H1 (cell line): Measurements from ENCODE around the gene LRRC4C. TPM values are rescaled to one million over a fixed set of nuclear protein-coding genes. Genes with fewer than 3 reads are reported as not detected.

Source experiments
- CTCF ChIA-PET: fragments of 300-600 bp; sonication (Branson Sonifier 250); formaldehyde crosslinking; loops from one replicate; lab custom pipeline; 2021; ENCODE audit not compliant: partially characterized antibody; lab: Charles Lee
- POLR2A ChIA-PET: fragments of 300-600 bp; sonication (Branson Sonifier 250); formaldehyde crosslinking; loops from one replicate; lab custom pipeline; 2021; ENCODE audit warnings: inconsistent platforms; ENCODE audit not compliant: partially characterized antibody; lab: Charles Lee
- DNase-seq, 2 experiments: peaks; one replicate each; pipeline versions ENCODE4 v3.0.0 to v3.0.0-alpha.2; 2010 to 2022; ENCODE audit warnings: low spot score in 2 of 2, low read depth in 1 of 2, mixed read lengths in 1 of 2
- FAIRE-seq: peaks from 2 replicates; lab custom pipeline; 2011; peaks lifted over from hg19 to GRCh38; lab: Jason Lieb, UNC
- H2AFZ ChIP-seq: 2 replicates; pipeline ENCODE4 v1.8.1; 2012; ENCODE audit warnings: low read length, inconsistent platforms
- H2AK5ac ChIP-seq: 2 replicates; pipeline ENCODE4 v1.6.1; 2013; ENCODE audit warnings: low read depth, low read length
- H2BK120ac ChIP-seq: replicated peaks from 2 replicates; pipeline ENCODE3; 2013; ENCODE audit warnings: low read depth, low read length, inconsistent platforms
- H2BK12ac ChIP-seq: 2 replicates; pipeline ENCODE4 v1.6.1; 2013; ENCODE audit warnings: low read depth, low read length
- H2BK15ac ChIP-seq: 2 replicates; pipeline ENCODE4 v1.6.1; 2013; ENCODE audit warnings: low read length
- H2BK20ac ChIP-seq: 2 replicates; pipeline ENCODE4 v1.6.1; 2013; ENCODE audit warnings: low read length
- H2BK5ac ChIP-seq: 2 replicates; pipeline ENCODE4 v1.6.1; 2013; ENCODE audit warnings: low read depth, low read length
- H3K14ac ChIP-seq: 2 replicates; pipeline ENCODE4 v1.6.1; 2013; ENCODE audit warnings: inconsistent platforms; ENCODE audit not compliant: insufficient read length
- H3K18ac ChIP-seq: 2 replicates; pipeline ENCODE4 v1.6.1; 2013; ENCODE audit warnings: low read length; ENCODE audit errors: extremely low read depth
- H3K23ac ChIP-seq: 2 replicates; pipeline ENCODE4 v1.6.1; 2013; ENCODE audit warnings: inconsistent platforms; ENCODE audit not compliant: insufficient read length
- H3K23me2 ChIP-seq: 2 replicates; pipeline ENCODE4 v1.6.1; 2013; ENCODE audit warnings: low read depth, low read length
- H3K27ac ChIP-seq: 2 replicates; pipeline ENCODE4 v1.6.1; 2011; ENCODE audit warnings: low read depth, low read length, inconsistent platforms
- H3K27me3 ChIP-seq, 4 experiments: replicated peaks in 1 of 4; 1 replicate in 1 of 4; 2 replicates in 3 of 4; pipeline versions ENCODE4 v1.6.1 to v1.8.1; 2011 to 2013; ENCODE audit warnings: low read length in 3 of 4, mild to moderate bottlenecking in 3 of 4, inconsistent platforms in 2 of 4, mixed read lengths in 2 of 4, moderate library complexity in 1 of 4; ENCODE audit not compliant: control insufficient read depth in 3 of 4, insufficient read depth in 3 of 4; ENCODE audit errors: extremely low read depth in 1 of 4
- H3K36me3 ChIP-seq, 4 experiments: 2 replicates each; pipeline versions ENCODE4 v1.6.1 to v1.8.1; 2011 to 2013; ENCODE audit warnings: mild to moderate bottlenecking in 4 of 4, low read length in 3 of 4, moderate library complexity in 2 of 4, control low read depth in 1 of 4, inconsistent platforms in 1 of 4; ENCODE audit not compliant: insufficient read depth in 4 of 4, control insufficient read depth in 2 of 4
- H3K4ac ChIP-seq: replicated peaks from 2 replicates; pipeline ENCODE3; 2013; ENCODE audit warnings: low read length, low read depth, mixed read lengths, inconsistent platforms; ENCODE audit not compliant: insufficient read length
- H3K4me1 ChIP-seq, 4 experiments: replicated peaks in 1 of 4; 1 replicate in 1 of 4; 2 replicates in 3 of 4; pipeline versions ENCODE4 v1.6.1 to v1.8.1; 2011 to 2013; ENCODE audit warnings: low read length in 3 of 4, inconsistent platforms in 2 of 4, mixed read lengths in 1 of 4; ENCODE audit not compliant: insufficient read depth in 4 of 4, control insufficient read depth in 3 of 4
- H3K4me2 ChIP-seq, 2 experiments: 2 replicates each; pipeline versions ENCODE4 v1.6.1 to v1.8.1; 2011 to 2013; ENCODE audit warnings: low read depth in 2 of 2, low read length in 2 of 2, control low read depth in 1 of 2, inconsistent platforms in 1 of 2, mild to moderate bottlenecking in 1 of 2; ENCODE audit not compliant: insufficient read depth in 1 of 2
- H3K4me3 ChIP-seq, 4 experiments: fragments of 200-600, 300-600 bp in 1 of 4; sonication (generic), shearing (Covaris generic), sonication (Bioruptor Twin) in 1 of 4; 2 replicates each; pipeline versions ENCODE4 v1.5.1 to v1.8.1; 2011 to 2016; ENCODE audit warnings: low read length in 4 of 4, low read depth in 3 of 4, control low read depth in 2 of 4, inconsistent platforms in 2 of 4, mild to moderate bottlenecking in 2 of 4, mixed read lengths in 1 of 4, moderate library complexity in 1 of 4; ENCODE audit not compliant: insufficient read depth in 2 of 4; ENCODE audit errors: extremely low read depth in 1 of 4
- H3K56ac ChIP-seq: replicated peaks from 2 replicates; pipeline ENCODE3; 2013; ENCODE audit warnings: low read depth, mild to moderate bottlenecking, mixed read lengths, low read length, inconsistent platforms; ENCODE audit not compliant: insufficient read length
- H3K79me1 ChIP-seq: 2 replicates; pipeline ENCODE4 v1.6.1; 2013; ENCODE audit warnings: low read depth, low read length, control low read depth
- H3K79me2 ChIP-seq, 2 experiments: 2 replicates each; pipeline versions ENCODE4 v1.6.1 to v1.8.1; 2012 to 2013; ENCODE audit warnings: low read length in 2 of 2, mild to moderate bottlenecking in 2 of 2, inconsistent platforms in 1 of 2; ENCODE audit not compliant: insufficient read depth in 2 of 2, control insufficient read depth in 1 of 2
- H3K9ac ChIP-seq, 4 experiments: replicated peaks in 1 of 4; 1 replicate in 1 of 4; 2 replicates in 3 of 4; pipeline versions ENCODE4 v1.6.1 to v1.8.1; 2011 to 2013; ENCODE audit warnings: low read depth in 3 of 4, low read length in 3 of 4, control low read depth in 2 of 4, mild to moderate bottlenecking in 2 of 4, moderate library complexity in 2 of 4, inconsistent platforms in 1 of 4; ENCODE audit errors: extremely low read depth in 1 of 4
- H3K9me3 ChIP-seq, 2 experiments: 2 replicates each; pipeline versions ENCODE4 v1.6.1 to v1.8.1; 2012 to 2013; ENCODE audit warnings: mild to moderate bottlenecking in 2 of 2, moderate library complexity in 2 of 2, control low read depth in 1 of 2, inconsistent platforms in 1 of 2, low read depth in 1 of 2, low read length in 1 of 2, mixed read lengths in 1 of 2; ENCODE audit not compliant: insufficient read depth in 2 of 2
- H4K20me1 ChIP-seq, 2 experiments: replicated peaks in 1 of 2; 2 replicates each; pipeline versions ENCODE3 to v1.8.1; 2011 to 2013; ENCODE audit warnings: inconsistent platforms in 2 of 2, low read length in 2 of 2, mild to moderate bottlenecking in 1 of 2; ENCODE audit not compliant: insufficient read depth in 2 of 2, control insufficient read depth in 1 of 2
- H4K5ac ChIP-seq: 2 replicates; pipeline ENCODE4 v1.6.1; 2013; ENCODE audit warnings: low read length, low read depth, mixed read lengths, inconsistent platforms; ENCODE audit not compliant: insufficient read length
- H4K8ac ChIP-seq: 2 replicates; pipeline ENCODE4 v1.8.0; 2013; ENCODE audit warnings: mild to moderate bottlenecking, moderate library complexity, low read length, inconsistent platforms; ENCODE audit not compliant: insufficient read depth; ENCODE audit errors: extremely low read depth
- H4K91ac ChIP-seq: replicated peaks from 2 replicates; pipeline ENCODE3; 2013; ENCODE audit warnings: low read length, mixed read lengths, inconsistent platforms; ENCODE audit not compliant: insufficient read length
- JUND ChIP-seq: IDR thresholded peaks from 2 replicates; pipeline ENCODE4 v1.6.1; 2011; ENCODE audit warnings: mild to moderate bottlenecking, improper control_type of control experiment, low read length
- SIX5 ChIP-seq: IDR thresholded peaks from 2 replicates; pipeline ENCODE4 v1.6.1; 2011; ENCODE audit warnings: mild to moderate bottlenecking, low read depth, low read length
- TEAD4 ChIP-seq: IDR thresholded peaks from 2 replicates; pipeline ENCODE4 v1.6.1; 2012; ENCODE audit warnings: low read depth, low read length, inconsistent platforms, mixed read lengths
- WGBS, 2 experiments: shearing (Covaris generic) in 1 of 2; methylation state at CpG; one replicate each; pipeline versions ENCODE4 v1.1.6 to v1.1.7; 2013 to 2015; ENCODE audit warnings: low lambda C conversion rate in 2 of 2, mixed read lengths in 2 of 2, inconsistent platforms in 1 of 2, low coverage in 1 of 2, missing lambda C conversion rate in 1 of 2; ENCODE audit not compliant: insufficient replicate concordance in 2 of 2, insufficient coverage in 1 of 2, insufficient read length in 1 of 2; ENCODE audit errors: extremely low coverage in 1 of 2, missing lambda C conversion rate in 1 of 2; 5-methylcytosine and 5-hydroxymethylcytosine counted together
- polyA plus RNA-seq, 7 experiments: library from polyadenylated mRNA; depleted of rRNA in 3 of 7; stranded (reverse) in 5 of 7; unstranded in 2 of 7; fragments of >200 nt in 5 of 7; fragments of 200-250 nt in 2 of 7; gene quantifications; 1 replicate in 5 of 7; 2 replicates in 1 of 7; 4 replicates in 1 of 7; pipeline versions ENCODE4 v1.2.1 to v1.2.3, GENCODE V29; 2011 to 2013; ENCODE audit warnings: missing spikeins in 2 of 7, mixed read lengths in 2 of 7
- total RNA-seq: library from RNA; stranded (reverse); fragmentation: NEBNext Ultra II Directional; extraction: Animal tissue kit (Norgen Biotek cat#: 25700); gene quantifications from 2 replicates; pipeline ENCODE4 v1.2.1, GENCODE V29; 2021

The LRRC4C gene
- total and polyA plus RNA-seq, 2 of the 8 experiments (the other 6 are each of a cell fraction or from before 2014, with no cell fraction given), result 0.23 to 2.2 TPM

GRCh38 chr11:40606800-40607199 lies 852.7 kb downstream of the LRRC4C start:
- H3K56ac ChIP-seq, result no peak overlapping the region
- no peaks in the 10 kb centered on the region for H3K23me2 ChIP-seq
- H3K27me3 ChIP-seq, result no peaks in the 10 kb centered on the region
- no peak overlapping the region for H3K23ac ChIP-seq
- FAIRE-seq (no peak), DNase-seq (no peak)
- H3K36me3 ChIP-seq, result no peaks in the 10 kb centered on the region
- H2BK120ac ChIP-seq, result no peak overlapping the region
- no peak overlapping the region for H2BK12ac ChIP-seq
- no peak overlapping the region for H3K4me2 ChIP-seq
- no peak overlapping the region for H3K4ac ChIP-seq
- no peak overlapping the region for H2BK15ac ChIP-seq
- H4K91ac ChIP-seq, result no peak overlapping the region
- no peak overlapping the region for H3K14ac ChIP-seq
- H3K27ac ChIP-seq, result no peak overlapping the region
- peaks cover 0 to 5% of the 10 kb centered on the region in 2 experiments; a peak in 1 of 4 replicates for H3K9me3 ChIP-seq
- ChIA-PET CTCF (no interaction called here), POLR2A (no interaction called here)
- no peak overlapping the region for H2AK5ac ChIP-seq
- no peak overlapping the region for H2BK20ac ChIP-seq
- H3K79me2 ChIP-seq, result no peaks in the 10 kb centered on the region
- H2BK5ac ChIP-seq, result no peak overlapping the region
- no peak overlapping the region for H4K8ac ChIP-seq
- no peak overlapping the region for H2AFZ ChIP-seq
- H3K9ac ChIP-seq, result no peak overlapping the region
- H4K20me1 ChIP-seq, result no peaks in the 10 kb centered on the region
- peaks cover 0 to 3% (median 0%) of the 10 kb centered on the region in 4 experiments; a peak in 1 of 7 replicates for H3K4me1 ChIP-seq
- WGBS, 2 experiments, result 95% methylated on average over 3 of the region's 3 CpGs; no CpG with 5 or more reads in 1 of the 2 experiments
- no peak overlapping the region for H3K4me3 ChIP-seq
- no peaks in the 10 kb centered on the region for H3K79me1 ChIP-seq
- H3K18ac ChIP-seq, result no peak overlapping the region
- TF ChIP-seq JUND, result no peak
- no peak for TF ChIP-seq TEAD4
- no peak for TF ChIP-seq SIX5
- H4K5ac ChIP-seq, result no peak overlapping the region
